GM19455 (cell line): ENCODE data around the gene ZSCAN31.
A peak's percentile ranks its signal among the peaks of the same experiment; 100 is the strongest.

Experiments
- ATAC-seq: cut with Tn5 transposase; IDR thresholded peaks from one replicate; pipeline ENCODE4 v1.9.1; 2021; ENCODE audit not compliant: unreplicated experiment

ZSCAN31 gene

DNA sequence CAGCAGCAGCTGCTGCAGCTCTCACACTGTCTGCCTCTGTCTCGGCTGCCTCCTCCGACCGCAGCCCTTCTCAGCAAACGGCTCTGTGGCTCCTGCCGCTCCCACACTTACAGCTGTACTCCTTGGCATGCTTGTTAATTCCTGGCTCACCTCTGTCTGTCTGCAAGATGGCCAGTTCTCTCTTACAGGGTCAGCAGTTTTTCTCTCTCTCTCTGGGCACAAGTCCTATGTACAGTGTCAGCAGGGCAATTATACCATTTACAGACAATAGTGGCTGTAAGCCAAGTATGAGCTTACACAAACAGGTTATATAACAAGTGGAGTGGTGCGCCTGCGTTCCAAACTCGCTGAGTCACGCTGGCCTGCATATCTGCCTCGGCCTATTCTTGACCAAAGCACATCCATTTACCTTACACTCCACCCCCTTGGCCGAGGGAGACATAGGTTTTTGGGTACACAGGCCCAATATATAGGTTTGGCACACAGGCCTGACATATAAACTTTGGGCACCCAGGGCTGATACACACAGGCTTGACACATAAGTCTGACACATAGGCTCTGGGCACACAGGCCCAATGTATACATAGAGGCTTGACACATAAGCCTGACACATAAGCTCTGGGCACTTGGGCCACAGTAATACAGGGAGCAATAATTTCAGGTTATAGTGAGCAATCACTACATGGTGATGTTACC, 18.2 kb upstream of the ZSCAN31 start:
- ATAC-seq, result no peak

DNA sequence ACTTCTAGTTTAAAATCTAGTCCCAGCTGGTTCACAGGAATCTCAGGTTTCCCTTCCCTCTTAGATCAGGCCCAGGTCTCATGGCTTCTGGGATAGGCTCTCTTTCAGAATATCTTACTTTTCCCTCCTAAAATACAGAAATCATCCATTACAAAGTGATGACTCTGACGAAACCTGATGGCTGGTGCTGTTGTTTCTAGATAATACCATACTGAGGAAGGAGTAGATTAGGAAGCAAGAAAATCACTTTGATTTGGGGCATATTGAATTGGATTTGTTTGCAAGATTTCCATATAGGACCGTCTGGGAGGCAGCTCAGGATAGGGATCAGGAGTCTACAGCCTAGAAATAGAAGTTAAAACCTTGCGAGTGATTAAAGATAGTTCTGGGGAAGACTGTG, 17.4 kb upstream of the ZSCAN31 start:
- no peak for ATAC-seq

DNA sequence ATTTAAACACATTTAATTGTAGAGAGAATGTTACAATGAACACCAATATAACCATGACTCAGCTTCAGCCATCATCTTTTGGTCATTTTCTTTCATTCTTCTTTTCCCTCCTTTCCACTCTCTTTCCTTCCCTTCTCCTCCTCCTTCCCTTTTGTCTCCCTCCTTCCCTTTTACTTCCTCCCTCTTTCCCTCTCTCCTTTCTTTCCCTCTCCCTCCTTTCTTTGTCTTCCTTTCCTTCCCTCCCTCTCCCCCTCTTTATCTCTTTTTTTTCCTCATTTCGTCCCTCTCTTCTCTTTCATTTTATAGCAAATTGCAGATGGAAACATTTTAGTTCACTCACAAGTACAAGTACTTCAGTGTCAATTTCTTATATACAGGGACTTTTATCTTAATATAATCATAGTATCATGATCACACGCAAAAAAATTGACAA, 15.6 kb upstream of the ZSCAN31 start:
- ATAC-seq, result no peak

DNA sequence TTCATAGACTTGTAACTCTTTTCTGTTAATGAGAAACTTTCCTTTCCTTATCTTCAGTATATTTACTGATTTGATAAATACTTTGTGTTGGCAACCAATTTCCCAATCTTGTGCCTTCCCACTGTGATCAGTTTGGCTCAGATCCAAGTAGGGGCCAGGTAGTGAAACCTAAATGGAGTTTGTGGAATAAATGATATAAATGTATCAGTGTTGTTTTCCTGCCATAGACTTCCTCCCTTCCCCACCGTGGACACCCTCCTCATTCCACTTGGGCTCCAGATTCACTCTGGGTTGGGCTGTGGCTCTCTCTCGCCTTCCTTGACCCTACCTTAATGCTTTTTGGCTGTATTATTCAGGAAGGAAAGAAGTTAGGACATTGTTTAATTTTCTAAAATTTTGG, 15.1 kb upstream of the ZSCAN31 start:
- ATAC-seq, result no peak

DNA sequence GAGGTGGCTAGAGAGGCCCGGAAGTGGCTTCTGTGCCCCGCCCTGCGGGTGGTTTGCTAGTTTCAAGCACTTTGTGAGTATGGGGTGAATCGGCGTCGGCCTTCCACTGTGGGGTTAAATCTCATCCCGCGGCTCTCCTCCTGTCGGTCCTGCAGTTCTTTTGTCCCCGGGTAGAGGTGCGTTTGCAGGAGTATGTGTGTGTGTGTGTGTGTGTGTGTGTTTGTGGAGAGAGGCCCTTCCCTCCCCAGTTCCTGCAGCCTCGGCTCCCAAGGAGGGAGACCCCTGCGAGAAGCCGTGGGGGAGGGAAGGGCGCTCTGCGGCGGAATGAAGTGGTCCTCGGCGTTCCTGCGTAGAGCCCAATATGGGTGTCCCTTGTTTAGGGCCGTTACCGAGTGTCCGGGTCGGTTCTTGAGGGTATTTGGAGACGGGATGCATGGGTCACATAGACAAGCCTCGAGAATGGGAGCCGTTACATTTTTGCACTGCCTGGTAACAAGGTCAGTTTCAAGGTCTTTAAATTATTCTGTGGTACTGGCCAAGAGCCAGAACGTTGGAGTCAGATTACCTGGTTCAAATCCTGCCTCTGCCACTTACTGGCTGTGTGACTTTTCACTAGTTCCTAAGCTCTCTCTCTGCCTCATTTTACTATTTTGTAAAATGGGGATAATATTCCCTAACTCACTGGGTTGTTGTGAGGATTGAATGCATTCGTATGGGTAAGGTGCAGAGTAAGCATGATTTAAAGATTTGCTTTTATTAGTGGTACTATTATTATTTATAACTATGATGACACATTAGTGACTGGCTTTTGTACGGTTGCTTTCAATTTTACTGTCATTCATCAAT, 14.2 kb upstream of the ZSCAN31 start, which contains the start of gene ZKSCAN3:
TSS of gene ZKSCAN3 (plus strand) at position 56 of the 846 bp plus-strand sequence. CDS start 9,640 bp downstream, outside the sequence.
- peak; percentile 99 for ATAC-seq

DNA sequence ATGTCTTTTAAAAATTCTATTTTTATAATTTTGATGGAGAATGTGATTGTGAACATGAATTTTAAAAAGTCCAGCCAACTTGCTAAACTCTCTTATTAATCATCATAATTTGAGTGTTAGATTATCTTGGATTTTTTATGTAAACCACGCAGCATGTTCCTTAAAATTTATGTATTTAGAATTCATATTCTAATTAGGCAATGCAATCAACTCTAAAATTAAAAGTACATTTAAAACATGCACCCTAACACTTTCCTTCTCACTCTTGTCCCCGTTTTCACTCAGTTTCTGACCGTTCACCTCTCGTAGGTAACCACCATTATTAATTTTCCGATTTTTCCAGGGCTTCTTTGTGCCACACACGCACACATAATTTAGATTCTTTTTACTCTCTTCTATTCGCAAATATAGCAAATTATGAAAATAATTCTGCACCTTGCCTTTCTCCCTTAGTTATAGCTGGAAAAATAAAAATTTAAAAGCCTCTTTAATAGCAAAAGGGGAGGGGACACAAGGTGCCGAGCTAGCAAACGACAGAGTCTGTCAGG, 13.5 kb upstream of the ZSCAN31 start:
- ATAC-seq, result peak; percentile 20

DNA sequence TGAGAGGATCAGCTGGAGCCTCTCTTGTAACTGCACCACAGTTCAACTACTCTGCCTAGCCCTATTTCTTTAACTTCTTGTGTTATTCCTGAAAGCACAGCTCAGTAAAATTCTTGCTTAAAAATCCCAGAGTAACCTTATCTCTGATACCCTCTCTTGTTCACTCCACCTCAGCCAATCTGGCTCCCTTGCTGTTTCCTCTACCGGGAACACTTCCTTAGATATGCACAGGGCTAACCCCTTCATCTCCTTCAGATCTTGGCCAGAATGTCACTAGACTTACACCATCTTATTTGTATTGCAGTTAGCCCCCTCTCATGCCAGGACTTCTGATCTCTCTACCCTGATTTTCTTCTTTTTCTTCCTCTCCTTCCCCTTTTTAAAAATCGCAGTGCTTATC, 11.2 kb upstream of the ZSCAN31 start:
- ATAC-seq, result no peak

DNA sequence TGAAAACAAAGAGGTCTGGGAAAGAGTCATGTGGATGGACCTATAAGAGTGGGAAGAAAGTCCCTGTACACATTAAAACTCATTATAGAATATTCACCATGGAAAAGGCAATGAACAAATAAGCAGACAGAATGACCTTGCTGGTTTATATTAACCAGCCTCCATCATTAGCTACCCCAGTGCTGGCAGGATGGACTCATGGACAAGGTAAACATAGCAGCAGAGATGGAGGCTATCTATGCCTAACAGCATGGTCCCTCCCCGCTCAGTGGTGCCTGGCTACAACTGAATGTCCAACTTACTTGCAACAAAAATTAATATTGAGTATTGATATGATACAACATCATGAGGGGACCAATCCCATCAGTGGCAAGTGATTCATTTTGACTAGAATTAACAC, 9.3 kb upstream of the ZSCAN31 start:
- ATAC-seq, result no peak

DNA sequence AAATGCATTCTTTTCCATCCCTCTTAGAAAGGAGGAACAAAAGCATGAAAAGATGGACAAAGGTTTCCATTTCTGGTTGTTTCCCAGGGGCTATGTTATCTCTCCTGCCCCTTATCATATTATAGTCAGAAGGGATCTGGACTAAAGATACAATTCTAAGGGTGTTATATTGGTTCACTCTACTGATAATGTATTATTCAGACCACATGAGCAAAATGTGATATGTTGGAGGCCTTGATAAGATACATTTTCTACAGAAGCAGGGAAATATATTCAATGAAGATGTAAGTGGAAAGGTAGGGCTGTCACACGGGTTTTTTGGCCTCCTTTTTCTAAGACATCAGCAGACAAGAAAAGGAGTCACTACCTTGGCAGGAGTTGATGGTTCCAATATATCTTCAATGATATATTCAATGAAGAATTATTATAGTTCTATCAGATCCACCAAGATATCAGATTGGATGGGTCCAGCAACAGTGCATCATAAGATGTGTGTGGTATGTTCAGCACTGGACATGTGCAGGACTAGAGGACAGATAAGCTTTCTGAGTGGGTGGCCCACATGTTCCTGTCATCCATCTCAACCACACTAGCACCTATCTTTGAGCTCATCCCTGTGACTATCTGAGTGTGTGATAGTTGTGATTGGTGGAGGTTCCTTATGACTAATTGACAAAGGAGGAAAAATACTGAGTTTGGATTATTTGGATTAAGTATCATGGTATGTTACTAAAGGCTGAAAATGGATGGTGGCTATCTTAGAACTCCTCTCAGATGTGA, 8.1 kb upstream of the ZSCAN31 start:
- no peak for ATAC-seq

DNA sequence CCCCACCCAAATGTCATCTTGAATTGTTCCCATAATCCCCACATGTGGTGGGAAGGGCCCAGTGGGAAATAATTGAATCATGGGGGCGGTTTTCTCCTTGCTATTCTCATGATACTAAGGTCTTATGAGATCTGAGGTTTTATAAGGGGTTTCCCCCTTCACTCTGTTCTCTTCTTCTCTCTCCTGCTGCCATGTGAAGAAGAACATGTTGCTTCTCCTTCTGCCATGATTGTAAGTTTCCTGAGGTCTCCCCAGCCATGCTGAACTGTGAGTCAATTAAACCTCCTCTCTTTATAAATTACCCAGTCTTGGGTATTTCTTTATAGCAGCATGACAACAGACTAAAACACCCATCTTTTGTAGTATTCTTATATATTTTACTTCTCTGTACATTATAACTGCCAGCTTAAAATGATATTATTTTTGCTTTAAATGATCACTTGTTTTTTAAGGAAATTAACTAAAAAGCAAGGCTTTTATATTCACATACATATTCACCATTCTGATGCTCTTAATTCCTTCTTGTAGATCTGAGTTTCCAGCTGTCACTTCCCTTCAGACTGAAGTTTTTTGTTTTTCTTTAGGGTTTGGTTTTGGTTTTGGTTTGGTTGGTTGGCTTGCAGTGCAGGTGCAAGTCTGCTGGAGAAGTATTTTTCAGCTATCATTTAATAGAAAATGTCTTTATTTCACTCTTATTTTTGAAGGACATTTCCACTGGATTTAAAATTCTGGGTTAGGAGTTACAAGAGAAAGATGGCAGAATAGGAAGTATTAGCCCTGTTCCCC, 4.6 kb upstream of the ZSCAN31 start:
- no peak for ATAC-seq

DNA sequence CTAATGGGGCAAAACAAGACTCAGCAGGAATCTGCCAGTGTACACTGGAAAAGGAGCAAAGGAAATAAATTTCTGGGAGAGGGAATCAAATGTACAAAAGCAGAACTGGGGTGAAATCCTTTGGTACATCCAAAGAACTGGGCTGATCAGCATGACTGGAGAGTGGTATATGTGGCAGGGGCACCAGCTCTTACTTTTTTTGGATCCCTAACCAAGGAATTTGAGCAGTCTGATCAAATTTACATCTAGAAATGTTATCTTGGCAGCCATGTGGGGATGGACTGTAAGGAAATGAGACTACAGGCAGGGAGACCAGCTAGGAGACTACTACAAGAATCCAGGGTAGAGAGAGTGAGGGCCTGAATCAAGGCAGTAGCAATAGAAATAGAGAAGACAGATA, 1.2 kb upstream of the ZSCAN31 start:
- ATAC-seq, result no peak

DNA sequence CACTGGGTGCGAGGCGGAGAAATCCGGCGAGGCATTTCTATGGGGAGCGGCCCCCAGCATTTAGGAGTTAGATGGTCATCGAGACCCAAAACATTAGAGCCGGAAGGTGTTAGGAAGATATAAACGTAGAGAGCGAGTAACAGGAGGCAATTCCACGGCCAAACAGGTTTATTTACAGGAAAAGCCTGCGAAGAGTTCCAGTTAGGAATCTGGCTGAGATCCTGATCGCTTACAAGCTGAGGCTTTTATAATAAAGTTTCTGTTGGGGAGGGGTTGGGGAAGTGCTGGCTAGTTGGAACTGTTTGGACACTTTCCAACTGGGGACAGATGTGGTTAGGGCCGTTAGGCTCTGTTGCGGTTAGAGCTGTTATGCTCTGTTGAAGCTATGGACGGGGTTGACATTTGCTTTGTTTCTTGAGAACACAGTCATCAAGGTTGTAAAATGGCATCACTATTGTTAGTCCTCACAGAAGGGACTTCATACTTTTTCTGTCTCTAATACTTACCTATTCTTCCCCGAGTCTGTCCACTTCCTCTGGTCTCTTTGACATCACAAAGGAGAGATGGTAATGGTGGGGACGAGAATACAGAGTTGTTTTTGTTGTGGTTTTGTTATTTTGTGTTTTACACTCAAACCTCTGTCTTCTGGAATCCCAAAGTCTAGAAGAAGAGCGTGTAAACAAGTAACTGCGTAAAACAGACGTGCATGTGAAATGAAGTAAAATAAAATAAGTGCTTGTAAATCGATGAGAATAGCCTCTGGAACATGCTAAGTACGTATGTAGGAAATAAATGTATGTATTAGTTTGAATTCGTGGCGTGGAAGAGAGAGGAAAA, 554 bp upstream of the ZSCAN31 start:
- ATAC-seq, result peak; percentile 14

DNA sequence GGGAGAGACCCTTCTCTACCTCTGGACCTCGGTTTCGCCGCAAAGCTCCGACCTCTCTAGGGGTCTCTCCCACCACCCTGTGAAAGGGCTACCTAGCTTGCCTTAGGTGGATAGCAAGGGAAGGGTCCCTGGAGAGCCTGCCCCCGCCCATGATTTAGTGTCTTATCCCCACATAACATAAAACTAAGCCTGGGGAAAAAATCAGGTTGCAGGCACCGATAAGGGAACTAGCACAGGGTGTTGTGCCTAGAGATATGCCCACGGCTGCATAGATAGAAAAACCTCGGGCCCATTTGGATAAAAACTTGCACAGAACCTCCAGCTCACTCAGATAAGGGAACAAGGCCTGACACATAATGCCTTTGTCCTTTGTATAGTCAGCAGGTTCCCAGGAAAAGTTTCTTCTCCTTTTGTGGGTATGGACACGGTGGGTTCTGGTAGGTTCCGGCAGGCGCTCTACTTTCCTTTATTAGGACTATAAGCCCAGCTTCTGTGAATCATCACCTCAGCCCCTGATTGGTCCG, 846 bp downstream of the ZSCAN31 start:
- ATAC-seq, result no peak

DNA sequence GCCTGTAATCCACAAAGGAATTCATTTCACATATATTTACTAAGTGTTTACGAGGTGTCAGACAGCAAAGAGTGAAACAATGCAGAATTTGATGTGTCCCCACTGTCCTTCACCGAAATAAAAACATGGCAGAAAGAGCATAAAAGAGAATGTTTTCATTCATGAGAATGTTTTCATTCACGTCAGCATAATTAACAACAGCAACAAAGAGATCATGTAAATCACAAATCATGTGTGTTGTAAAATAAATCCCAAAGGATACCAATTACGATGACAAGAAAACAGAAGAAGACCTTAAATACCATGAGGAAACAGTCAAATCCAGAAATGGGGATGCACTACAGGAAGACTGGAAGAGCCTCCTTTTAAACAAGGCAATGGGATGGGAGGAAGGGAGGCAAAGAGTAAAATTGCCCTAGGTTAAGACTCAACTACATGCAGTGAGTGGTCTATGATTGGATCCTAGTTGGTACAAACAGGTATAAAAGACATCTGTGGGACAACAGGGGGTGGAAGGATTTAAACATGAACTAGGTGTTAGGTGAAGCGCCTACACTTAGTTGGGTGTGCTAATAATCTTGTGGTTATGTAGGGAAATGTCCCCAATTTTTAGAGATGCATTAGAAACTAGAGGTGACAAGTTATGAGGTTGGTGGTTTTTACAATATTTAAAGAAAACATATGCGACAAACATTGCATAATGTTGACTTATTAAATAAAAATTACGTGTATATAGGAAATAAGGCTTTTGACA, 1.5 kb downstream of the ZSCAN31 start:
- no peak for ATAC-seq

DNA sequence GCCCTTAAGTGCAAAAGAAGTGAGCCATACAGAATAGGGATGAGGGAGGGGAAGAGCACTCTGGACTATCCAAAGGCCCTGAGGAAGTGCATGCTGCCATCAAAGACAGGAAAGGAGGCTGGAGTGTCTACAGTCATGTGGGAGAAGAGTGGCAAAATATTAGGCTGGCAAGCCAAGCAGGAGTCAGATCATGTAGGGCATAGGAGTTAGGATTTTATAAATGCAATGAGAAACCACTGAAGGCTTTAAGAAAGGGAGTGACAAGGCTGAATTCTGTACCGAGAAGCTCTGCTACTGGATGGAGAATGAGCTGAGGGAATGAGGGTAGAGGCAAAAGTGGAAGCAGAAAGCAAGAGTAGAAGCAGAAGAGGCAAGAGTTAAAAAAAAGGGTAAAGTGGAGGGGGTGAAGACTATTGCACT, 2.3 kb downstream of the ZSCAN31 start:
- no peak for ATAC-seq

DNA sequence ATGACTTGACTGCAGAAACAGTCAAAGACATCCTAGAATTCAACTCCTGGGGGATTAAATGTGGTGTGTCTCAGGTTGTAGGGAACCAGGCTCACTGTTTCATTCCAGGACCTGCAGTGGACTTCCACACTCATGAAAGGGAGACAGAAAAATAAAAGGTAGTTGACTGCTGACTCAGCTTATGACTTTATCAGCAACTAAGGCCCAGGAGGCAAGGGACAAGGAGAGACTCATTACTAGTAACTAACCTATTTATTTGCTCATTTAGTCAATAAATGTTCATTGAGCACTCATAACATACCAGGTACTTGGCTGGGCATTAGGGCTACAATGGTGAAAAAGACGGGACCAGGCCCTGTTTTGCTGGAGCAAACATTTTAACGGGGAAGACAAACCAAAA, 2.9 kb downstream of the ZSCAN31 start:
- no peak for ATAC-seq

DNA sequence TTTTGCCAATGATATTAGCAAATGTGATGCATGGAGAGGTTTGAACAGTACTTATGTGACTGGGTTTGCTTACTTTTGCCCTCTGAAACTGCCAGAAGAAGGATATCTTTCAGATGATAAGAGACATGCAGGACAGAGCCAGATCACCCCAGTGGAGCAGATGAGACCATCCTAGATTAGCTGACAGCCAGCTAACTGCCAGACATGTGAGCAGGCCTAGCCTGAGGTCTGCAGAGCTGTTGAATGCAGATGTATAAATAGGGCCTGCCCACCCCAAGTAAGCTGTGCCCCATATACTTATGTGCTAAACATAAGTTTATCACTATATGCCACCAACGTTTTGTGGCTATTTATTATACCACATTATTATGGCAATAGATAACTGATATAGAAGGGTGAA, 5.9 kb downstream of the ZSCAN31 start:
- ATAC-seq, result no peak

DNA sequence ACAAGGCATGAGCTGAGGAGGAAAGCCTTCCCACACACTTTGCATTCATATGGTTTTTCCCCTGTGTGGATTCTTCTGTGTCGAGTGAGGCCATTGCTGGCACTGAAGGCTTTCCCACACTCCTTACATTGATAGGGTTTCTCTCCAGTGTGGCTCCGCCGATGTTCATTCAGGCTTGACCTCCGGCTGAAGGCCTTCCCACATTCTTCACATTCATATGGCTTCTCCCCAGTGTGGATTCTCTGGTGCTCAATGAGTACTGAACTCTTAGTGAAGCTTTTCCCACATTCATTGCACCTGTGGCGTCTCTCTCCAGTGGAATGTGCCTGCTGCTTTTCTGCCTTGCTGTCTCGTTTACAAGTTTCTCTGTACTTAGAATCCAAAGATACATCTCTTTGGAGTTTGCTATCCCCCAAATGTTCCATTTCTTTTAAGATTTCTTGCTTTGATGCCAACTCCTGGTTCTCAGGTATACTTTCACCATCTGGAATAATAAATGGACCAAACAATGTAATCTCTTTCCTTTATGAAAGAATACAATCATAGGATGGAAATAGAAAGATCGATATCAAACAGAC, 9.5 kb downstream of the ZSCAN31 start:
- no peak for ATAC-seq
